ENCODE data around the gene NRM.

- no peak for TF ChIP-seq CTCF (conservative IDR thresholded peaks at IDR 0.05; ENCODE audit: low read depth in 2 of 2)
- no peak for TF ChIP-seq REST (IDR thresholded peaks at IDR 0.05; ENCODE audit: unreplicated experiment)
- TF ChIP-seq POLR2AphosphoS5 (IDR thresholded peaks at IDR 0.05; ENCODE audit: low read depth) = no peak
- no peak for TF ChIP-seq CREB1 (CRISPR knock-in tag; IDR thresholded peaks at IDR 0.05; ENCODE audit: low read depth)
- no peak for TF ChIP-seq EZH2phosphoT487 (IDR thresholded peaks at IDR 0.05; ENCODE audit: unreplicated experiment)
- no peak for TF ChIP-seq ETS1 (IDR thresholded peaks at IDR 0.05)
- no peak for TF ChIP-seq NANOG (IDR thresholded peaks at IDR 0.05; ENCODE audit: borderline replicate concordance)
- no peak for TF ChIP-seq EZH2 (IDR thresholded peaks at IDR 0.05; ENCODE audit: low read depth, unreplicated experiment)
- no peak for TF ChIP-seq ZNF462 (CRISPR knock-in tag; IDR thresholded peaks at IDR 0.05)
- TF ChIP-seq ZNF114 (CRISPR knock-in tag; IDR thresholded peaks at IDR 0.05) = no peak
Measured at GRCh38 chr6:30705620-30706019, 14.8 kb upstream of the NRM start.
